Astrocyte (in vitro differentiated cells and primary cell): ENCODE measurements around the gene SNRPB2. TPM values are rescaled to one million over a fixed set of nuclear protein-coding genes. Genes with fewer than 3 reads are reported as not detected.

ENCODE experiments used
- DNase-seq: peaks from one replicate; pipeline ENCODE4 v3.0.0-alpha.2; 2010; ENCODE audit warnings: low read depth
- FAIRE-seq: peaks from 2 replicates; lab custom pipeline; 2011; peaks lifted over from hg19 to GRCh38; lab: Jason Lieb, UNC
- H2AFZ ChIP-seq: 2 replicates; pipeline ENCODE4 v1.6.0; 2012; ENCODE audit warnings: low read depth, low read length, inconsistent platforms
- H3K27ac ChIP-seq: 2 replicates; pipeline ENCODE4 v1.5.1; 2011; ENCODE audit warnings: low read depth, low read length, inconsistent platforms
- H3K27me3 ChIP-seq: 2 replicates; pipeline ENCODE4 v1.6.0; 2011; ENCODE audit warnings: low read length, inconsistent platforms; ENCODE audit not compliant: insufficient read depth
- H3K36me3 ChIP-seq: 2 replicates; pipeline ENCODE4 v1.5.1; 2011; ENCODE audit warnings: low read length, inconsistent platforms; ENCODE audit not compliant: insufficient read depth
- H3K4me1 ChIP-seq: 2 replicates; pipeline ENCODE4 v1.5.1; 2011; ENCODE audit warnings: low read length, inconsistent platforms; ENCODE audit not compliant: insufficient read depth
- H3K4me2 ChIP-seq: 2 replicates; pipeline ENCODE4 v1.6.0; 2012; ENCODE audit warnings: low read length, inconsistent platforms
- H3K4me3 ChIP-seq: 2 replicates; pipeline ENCODE4 v1.5.1; 2011; ENCODE audit warnings: low read depth, mild to moderate bottlenecking, low read length, inconsistent platforms; ENCODE audit not compliant: insufficient read depth
- H3K79me2 ChIP-seq: 2 replicates; pipeline ENCODE4 v1.6.0; 2012; ENCODE audit warnings: mild to moderate bottlenecking, low read length, inconsistent platforms; ENCODE audit not compliant: insufficient read depth
- H3K9ac ChIP-seq: 2 replicates; pipeline ENCODE4 v1.6.0; 2012; ENCODE audit warnings: mild to moderate bottlenecking, low read length, inconsistent platforms
- H3K9me3 ChIP-seq: 2 replicates; pipeline ENCODE4 v1.5.1; 2012; ENCODE audit warnings: low read depth, mild to moderate bottlenecking, low read length, inconsistent platforms; ENCODE audit not compliant: insufficient read depth
- H4K20me1 ChIP-seq: 2 replicates; pipeline ENCODE4 v1.6.0; 2012; ENCODE audit warnings: low read length, inconsistent platforms; ENCODE audit not compliant: insufficient read depth
- H3K27ac Mint-ChIP-seq: one replicate; pipeline ENCODE4 v1.8.0; 2021; ENCODE audit warnings: mild to moderate bottlenecking, mixed read lengths; ENCODE audit not compliant: unreplicated experiment
- H3K27me3 Mint-ChIP-seq: one replicate; pipeline ENCODE4 v1.8.0; 2021; ENCODE audit warnings: low read depth, mixed read lengths; ENCODE audit not compliant: unreplicated experiment
- H3K36me3 Mint-ChIP-seq: one replicate; pipeline ENCODE4 v1.8.0; 2021; ENCODE audit warnings: low read depth, mixed read lengths; ENCODE audit not compliant: unreplicated experiment
- H3K4me1 Mint-ChIP-seq: one replicate; pipeline ENCODE4 v1.8.0; 2021; ENCODE audit warnings: low read depth, mixed read lengths; ENCODE audit not compliant: unreplicated experiment
- H3K4me3 Mint-ChIP-seq: one replicate; pipeline ENCODE4 v1.8.0; 2021; ENCODE audit warnings: mild to moderate bottlenecking, moderate library complexity, mixed read lengths; ENCODE audit not compliant: unreplicated experiment
- H3K9me3 Mint-ChIP-seq: one replicate; pipeline ENCODE4 v1.8.0; 2021; ENCODE audit warnings: mild to moderate bottlenecking, mixed read lengths; ENCODE audit not compliant: unreplicated experiment
- CTCF ChIP-seq: IDR thresholded peaks from 2 replicates; pipeline ENCODE4 v1.5.1; 2011; ENCODE audit warnings: low read depth, mild to moderate bottlenecking, inconsistent platforms, low read length, moderate library complexity; ENCODE audit not compliant: insufficient read depth
- EZH2 ChIP-seq: IDR thresholded peaks from 2 replicates; pipeline ENCODE4 v1.6.1; 2012; ENCODE audit warnings: mild to moderate bottlenecking, low read length, inconsistent platforms; ENCODE audit not compliant: insufficient read depth
- total RNA-seq: library from RNA; stranded (reverse); gene quantifications from 2 replicates; pipeline ENCODE4 v1.2.1, GENCODE V29; 2021

SNRPB2 gene
- total RNA-seq, 1 donor from 2014 or later = 76.3 TPM

- no peaks in the 10 kb centered on the region for H3K9me3 Mint-ChIP-seq
- Histone ChIP-seq H3K9me3 (no peaks in the 10 kb centered on the region), H3K27me3 (no peaks in the 10 kb centered on the region), H3K79me2 (no peaks in the 10 kb centered on the region), H3K36me3 (no peaks in the 10 kb centered on the region), H2AFZ (no peak overlapping the region), H3K4me3 (no peak overlapping the region), H3K4me1 (no peaks in the 10 kb centered on the region), H3K4me2 (no peak overlapping the region), H4K20me1 (no peaks in the 10 kb centered on the region), H3K27ac (no peak overlapping the region), H3K9ac (no peak overlapping the region)
- no peak overlapping the region for H3K27ac Mint-ChIP-seq
- DNase-seq (no peak), FAIRE-seq (no peak)
- peaks cover 3% of the 10 kb centered on the region for H3K27me3 Mint-ChIP-seq
- no peaks in the 10 kb centered on the region for H3K36me3 Mint-ChIP-seq
- peaks cover 2% of the 10 kb centered on the region for H3K4me1 Mint-ChIP-seq
- H3K4me3 Mint-ChIP-seq = no peak overlapping the region
- TF ChIP-seq EZH2 (no peak), CTCF (no peak)
Observed at GRCh38 chr20:16695628-16696027, 34.2 kb upstream of the SNRPB2 start.

GRCh38 chr20:16699293-16699692 lies 30.5 kb upstream of the SNRPB2 start:
- no peak for FAIRE-seq
- Histone ChIP-seq H3K9me3 (no peaks in the 10 kb centered on the region), H3K27me3 (no peaks in the 10 kb centered on the region), H3K36me3 (no peaks in the 10 kb centered on the region), H3K27ac (no peak overlapping the region), H4K20me1 (no peaks in the 10 kb centered on the region), H3K79me2 (no peaks in the 10 kb centered on the region), H3K4me1 (no peaks in the 10 kb centered on the region), H3K9ac (no peak overlapping the region), H3K4me2 (no peak overlapping the region), H3K4me3 (no peak overlapping the region), H2AFZ (no peak overlapping the region)
- no peak for DNase-seq
- Mint-ChIP-seq H3K4me1 (peaks cover 2% of the 10 kb centered on the region), H3K36me3 (no peaks in the 10 kb centered on the region), H3K4me3 (no peak overlapping the region), H3K9me3 (no peaks in the 10 kb centered on the region), H3K27ac (no peak overlapping the region), H3K27me3 (peaks cover 3% of the 10 kb centered on the region)
- TF ChIP-seq CTCF (no peak), EZH2 (no peak)

DNA sequence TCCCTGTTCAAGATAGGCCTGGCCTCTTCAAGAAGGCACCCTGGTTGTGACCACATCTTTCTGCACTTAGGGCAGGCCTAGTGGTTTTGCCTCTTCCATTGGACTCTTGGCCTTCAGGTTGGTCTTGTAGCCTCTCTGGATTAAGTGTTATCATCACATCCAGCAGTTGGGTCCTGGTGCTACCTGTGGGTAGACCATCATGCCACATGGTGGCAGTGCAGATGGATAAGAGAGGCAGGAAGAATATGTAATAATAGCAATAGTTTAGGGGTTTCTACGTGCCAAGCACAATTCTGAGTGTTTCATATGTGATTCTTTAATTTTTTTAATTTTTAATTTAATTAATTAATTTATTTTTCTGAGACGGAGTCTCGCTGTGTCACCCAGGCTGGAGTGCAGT lies 28.5 kb upstream of the SNRPB2 start:
- Histone ChIP-seq H3K27me3 (no peaks in the 10 kb centered on the region), H3K9me3 (no peaks in the 10 kb centered on the region), H3K79me2 (no peaks in the 10 kb centered on the region), H3K4me3 (no peak overlapping the region), H3K36me3 (no peaks in the 10 kb centered on the region), H3K4me2 (no peak overlapping the region), H3K4me1 (no peaks in the 10 kb centered on the region), H3K27ac (no peak overlapping the region), H4K20me1 (no peaks in the 10 kb centered on the region), H3K9ac (no peak overlapping the region), H2AFZ (no peak overlapping the region)
- peaks cover 3% of the 10 kb centered on the region for H3K27me3 Mint-ChIP-seq
- peaks cover 2% of the 10 kb centered on the region for H3K4me1 Mint-ChIP-seq
- H3K4me3 Mint-ChIP-seq = no peak overlapping the region
- FAIRE-seq (no peak), DNase-seq (no peak)
- no peaks in the 10 kb centered on the region for H3K36me3 Mint-ChIP-seq
- H3K27ac Mint-ChIP-seq = no peak overlapping the region
- peaks cover 5% of the 10 kb centered on the region for H3K9me3 Mint-ChIP-seq
- TF ChIP-seq EZH2 = no peak
- TF ChIP-seq CTCF = no peak
